DND-41 (cell line): ENCODE data around the gene TSC2.
A peak's percentile ranks its signal among the peaks of the same experiment; 100 is the strongest.

Experiments
- ATAC-seq: fragments of 200-7000 bp; cut with Tn5 transposase; 3 replicates; pipeline ENCODE4 v1.9.1; 2021; ENCODE audit warnings: low read depth; ENCODE audit not compliant: insufficient read depth
- DNase-seq: peaks from one replicate; pipeline ENCODE4 v3.0.0-alpha.2; 2020
- H2AFZ ChIP-seq: 2 replicates; pipeline ENCODE4 v1.6.0; 2012; ENCODE audit warnings: low read depth, low read length
- H3K27ac ChIP-seq: 2 replicates; pipeline ENCODE4 v1.5.1; 2012; ENCODE audit warnings: low read length, inconsistent platforms
- H3K27me3 ChIP-seq: fragments of 200-600 bp; sonication (generic); 2 replicates; pipeline ENCODE4 v1.6.0; 2012; ENCODE audit warnings: low read length, mild to moderate bottlenecking, inconsistent platforms; ENCODE audit not compliant: insufficient read depth, poor library complexity
- H3K36me3 ChIP-seq: 2 replicates; pipeline ENCODE4 v1.5.1; 2012; ENCODE audit warnings: low read length, inconsistent platforms; ENCODE audit not compliant: insufficient read depth
- H3K4me1 ChIP-seq: 2 replicates; pipeline ENCODE4 v1.5.1; 2012; ENCODE audit warnings: mild to moderate bottlenecking, low read length; ENCODE audit not compliant: insufficient read depth
- H3K4me2 ChIP-seq: 2 replicates; pipeline ENCODE4 v1.6.0; 2012; ENCODE audit warnings: mild to moderate bottlenecking, moderate library complexity, low read length, inconsistent platforms; ENCODE audit not compliant: insufficient read depth
- H3K4me3 ChIP-seq, 2 experiments: fragments of 200-600 bp in 1 of 2; shearing (Covaris generic) in 1 of 2; 2 replicates each; pipeline ENCODE4 v1.5.1; 2012 to 2016; ENCODE audit warnings: inconsistent platforms in 2 of 2, low read length in 2 of 2, mild to moderate bottlenecking in 2 of 2, low read depth in 1 of 2, moderate library complexity in 1 of 2
- H3K79me2 ChIP-seq: 2 replicates; pipeline ENCODE4 v1.6.0; 2012; ENCODE audit warnings: low read length, inconsistent platforms; ENCODE audit not compliant: insufficient read depth
- H3K9ac ChIP-seq: 2 replicates; pipeline ENCODE4 v1.6.0; 2012; ENCODE audit warnings: low read depth, mild to moderate bottlenecking, inconsistent platforms, low read length, moderate library complexity
- H3K9me3 ChIP-seq: 2 replicates; pipeline ENCODE4 v1.5.1; 2012; ENCODE audit warnings: low read length, moderate library complexity, mild to moderate bottlenecking, inconsistent platforms; ENCODE audit not compliant: insufficient read depth, severe bottlenecking
- H4K20me1 ChIP-seq: 2 replicates; pipeline ENCODE4 v1.6.0; 2012; ENCODE audit warnings: low read length; ENCODE audit not compliant: insufficient read depth
- CTCF ChIP-seq: IDR thresholded peaks from 2 replicates; pipeline ENCODE4 v1.5.1; 2012; ENCODE audit warnings: borderline replicate concordance, low read length, moderate library complexity, mild to moderate bottlenecking; ENCODE audit not compliant: poor library complexity, severe bottlenecking; ENCODE audit errors: extremely low read depth
- EZH2 ChIP-seq: IDR thresholded peaks from 3 replicates; pipeline ENCODE4 v1.6.1; 2012; ENCODE audit warnings: borderline replicate concordance, low read depth, mild to moderate bottlenecking, moderate library complexity, low read length, inconsistent platforms; ENCODE audit not compliant: severe bottlenecking

Gene TSC2

GRCh38 chr16:2025878-2026460, 21.8 kb upstream of the TSC2 start:
- Histone ChIP-seq H2AFZ (no peak overlapping the region), H3K4me3 (no peak overlapping the region)

GRCh38 chr16:2026461-2027023, 21.2 kb upstream of the TSC2 start, which contains the start of gene NHERF2:
NHERF2 (plus strand) TSS chr16:2026902; CDS start chr16:2027006, 104 bp downstream.
- Histone ChIP-seq H4K20me1 (peaks cover 7% of the 10 kb centered on the region), H3K4me3 (no peak within 1 kb of the TSS), H3K9ac (no peak within 1 kb of the TSS), H3K4me1 (peaks cover 20% of the 10 kb centered on the region), H3K36me3 (no peaks in the 10 kb centered on the region), H3K27ac (no peak within 1 kb of the TSS), H2AFZ (no peak within 1 kb of the TSS), H3K27me3 (peaks cover 33% of the 10 kb centered on the region), H3K79me2 (no peaks in the 10 kb centered on the region), H3K9me3 (no peaks in the 10 kb centered on the region), H3K4me2 (peak within 1 kb of the TSS; percentile 56)
- no peak for ATAC-seq
- peak; percentile 28 for DNase-seq
- TF ChIP-seq EZH2: no peak
- TF ChIP-seq CTCF: no peak

More at GRCh38 chr16:2025878-2026460, 21.8 kb upstream of the TSC2 start:
- H4K20me1 ChIP-seq: peaks cover 7% of the 10 kb centered on the region
- no peak overlapping the region for H3K9ac ChIP-seq
- H3K4me2 ChIP-seq: no peak overlapping the region
- H3K27me3 ChIP-seq: peaks cover 33% of the 10 kb centered on the region
- H3K9me3 ChIP-seq: no peaks in the 10 kb centered on the region
- DNase-seq (no peak), ATAC-seq (no peak)
- no peaks in the 10 kb centered on the region for H3K79me2 ChIP-seq
- peaks cover 20% of the 10 kb centered on the region for H3K4me1 ChIP-seq
- TF ChIP-seq CTCF (no peak), EZH2 (peak; percentile 65)
- no peaks in the 10 kb centered on the region for H3K36me3 ChIP-seq
- H3K27ac ChIP-seq: no peak overlapping the region

GRCh38 chr16:2027024-2028010, 20.5 kb upstream of the TSC2 start:
- H4K20me1 ChIP-seq: peaks cover 9% of the 10 kb centered on the region
- H3K27me3 ChIP-seq: peaks cover 33% of the 10 kb centered on the region
- no peak overlapping the region for H3K4me3 ChIP-seq
- no peaks in the 10 kb centered on the region for H3K9me3 ChIP-seq
- H3K4me2 ChIP-seq: peak overlapping the region; percentile 56
- no peaks in the 10 kb centered on the region for H3K36me3 ChIP-seq
- peaks cover 20% of the 10 kb centered on the region for H3K4me1 ChIP-seq
- H2AFZ ChIP-seq: no peak overlapping the region
- H3K9ac ChIP-seq: no peak overlapping the region
- no peak for DNase-seq
- no peak for TF ChIP-seq EZH2
- no peak for TF ChIP-seq CTCF
- no peaks in the 10 kb centered on the region for H3K79me2 ChIP-seq
- no peak overlapping the region for H3K27ac ChIP-seq
- no peak for ATAC-seq
